ENCODE data around the gene MEIS1.
A peak's percentile ranks its signal among the peaks of the same experiment; 100 is the strongest.

MEIS1 gene

GRCh38 chr2:66430505-66431273 lies 4.2 kb upstream of the MEIS1 start:
- no peak for DNase-seq
- intact Hi-C loops (cut with DNase I) = no loop called here

GRCh38 chr2:66431274-66431642 lies 3.7 kb upstream of the MEIS1 start:
- intact Hi-C loops (cut with DNase I) = no loop called here
- DNase-seq = no peak

- intact Hi-C loops (cut with DNase I) = no loop called here
- no peak for DNase-seq
Observed at GRCh38 chr2:66431846-66432587, 2.9 kb upstream of the MEIS1 start.

- intact Hi-C loops (cut with DNase I) = loop anchor here (1.0 kb wide), 1 partner anchor 142 kb away; no protein-coding TSS in a partner anchor
- DNase-seq = peak; percentile 74 to 98 (median 88)
Observed at GRCh38 chr2:66432801-66433694, 1.9 kb upstream of the MEIS1 start.

GRCh38 chr2:66433695-66433944 lies 1.3 kb upstream of the MEIS1 start:
- no peak for DNase-seq
- intact Hi-C loops (cut with DNase I) = loop anchor here (1.0 kb wide), 1 partner anchor 142 kb away; no protein-coding TSS in a partner anchor

GRCh38 chr2:66433945-66434678 lies 813 bp upstream of the MEIS1 start:
- peak in 6 of 10 donors; percentile 34 to 87 (median 74) for DNase-seq
- intact Hi-C loops (cut with DNase I) = loop anchor here (1.0 kb wide), 1 partner anchor 141 kb away; no protein-coding TSS in a partner anchor

- intact Hi-C loops (cut with DNase I) = no loop called here
- peak in 1 of 10 donors; percentile 28 for DNase-seq
Observed at GRCh38 chr2:66435549-66435875, 587 bp downstream of the MEIS1 start.

GRCh38 chr2:66435963-66436362 lies 1.0 kb downstream of the MEIS1 start:
- no peak for DNase-seq
- intact Hi-C loops (cut with DNase I) = no loop called here

GRCh38 chr2:66436581-66437001 lies 1.7 kb downstream of the MEIS1 start:
- intact Hi-C loops (cut with DNase I) = no loop called here
- DNase-seq = no peak

- intact Hi-C loops (cut with DNase I) = no loop called here
- no peak for DNase-seq
Observed at GRCh38 chr2:66437109-66437690, 2.3 kb downstream of the MEIS1 start.

GRCh38 chr2:66437691-66438497 lies 3.0 kb downstream of the MEIS1 start:
- intact Hi-C loops (cut with DNase I) = no loop called here

GRCh38 chr2:66438498-66438833 lies 3.5 kb downstream of the MEIS1 start:
- intact Hi-C loops (cut with DNase I) = no loop called here
- no peak for DNase-seq

More at GRCh38 chr2:66437691-66438497, 3.0 kb downstream of the MEIS1 start:
- peak in 3 of 10 donors; percentile 66 to 77 (median 73) for DNase-seq

- intact Hi-C loops (cut with DNase I) = no loop called here
- DNase-seq = peak in 4 of 10 donors; percentile 47 to 84 (median 74)
Observed at GRCh38 chr2:66438891-66439811, 4.2 kb downstream of the MEIS1 start.

- intact Hi-C loops (cut with DNase I) = loop anchor here (5.0 kb wide), 1 partner anchor 57 kb away; no protein-coding TSS in a partner anchor
- DNase-seq = peak in 1 of 10 donors; percentile 70
Observed at GRCh38 chr2:66439812-66440542, 5.1 kb downstream of the MEIS1 start.

GRCh38 chr2:66440708-66441497 lies 6.0 kb downstream of the MEIS1 start:
- peak in 2 of 10 donors; percentile 33 to 77 for DNase-seq
- intact Hi-C loops (cut with DNase I) = loop anchor here (5.0 kb wide), 1 partner anchor 56 kb away; no protein-coding TSS in a partner anchor

GRCh38 chr2:66441581-66442320 lies 6.8 kb downstream of the MEIS1 start:
- intact Hi-C loops (cut with DNase I) = loop anchor here (5.0 kb wide), 1 partner anchor 56 kb away; no protein-coding TSS in a partner anchor
- DNase-seq = no peak

All from posterior cingulate gyrus (tissue), 11 donors.